HG02798 (cell line): ENCODE measurements around the gene HSPA13.
"Not testable (repeated sequence)": the region's sequence is repeated elsewhere in the genome, so short reads cannot be mapped to it uniquely, and the experiment has no call there.

Source experiments
- ATAC-seq: cut with Tn5 transposase; IDR thresholded peaks from one replicate; pipeline ENCODE4 v1.9.1; 2021; ENCODE audit warnings: mild to moderate bottlenecking; ENCODE audit not compliant: unreplicated experiment, poor library complexity

HSPA13 gene, protein sequence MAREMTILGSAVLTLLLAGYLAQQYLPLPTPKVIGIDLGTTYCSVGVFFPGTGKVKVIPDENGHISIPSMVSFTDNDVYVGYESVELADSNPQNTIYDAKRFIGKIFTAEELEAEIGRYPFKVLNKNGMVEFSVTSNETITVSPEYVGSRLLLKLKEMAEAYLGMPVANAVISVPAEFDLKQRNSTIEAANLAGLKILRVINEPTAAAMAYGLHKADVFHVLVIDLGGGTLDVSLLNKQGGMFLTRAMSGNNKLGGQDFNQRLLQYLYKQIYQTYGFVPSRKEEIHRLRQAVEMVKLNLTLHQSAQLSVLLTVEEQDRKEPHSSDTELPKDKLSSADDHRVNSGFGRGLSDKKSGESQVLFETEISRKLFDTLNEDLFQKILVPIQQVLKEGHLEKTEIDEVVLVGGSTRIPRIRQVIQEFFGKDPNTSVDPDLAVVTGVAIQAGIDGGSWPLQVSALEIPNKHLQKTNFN

DNA sequence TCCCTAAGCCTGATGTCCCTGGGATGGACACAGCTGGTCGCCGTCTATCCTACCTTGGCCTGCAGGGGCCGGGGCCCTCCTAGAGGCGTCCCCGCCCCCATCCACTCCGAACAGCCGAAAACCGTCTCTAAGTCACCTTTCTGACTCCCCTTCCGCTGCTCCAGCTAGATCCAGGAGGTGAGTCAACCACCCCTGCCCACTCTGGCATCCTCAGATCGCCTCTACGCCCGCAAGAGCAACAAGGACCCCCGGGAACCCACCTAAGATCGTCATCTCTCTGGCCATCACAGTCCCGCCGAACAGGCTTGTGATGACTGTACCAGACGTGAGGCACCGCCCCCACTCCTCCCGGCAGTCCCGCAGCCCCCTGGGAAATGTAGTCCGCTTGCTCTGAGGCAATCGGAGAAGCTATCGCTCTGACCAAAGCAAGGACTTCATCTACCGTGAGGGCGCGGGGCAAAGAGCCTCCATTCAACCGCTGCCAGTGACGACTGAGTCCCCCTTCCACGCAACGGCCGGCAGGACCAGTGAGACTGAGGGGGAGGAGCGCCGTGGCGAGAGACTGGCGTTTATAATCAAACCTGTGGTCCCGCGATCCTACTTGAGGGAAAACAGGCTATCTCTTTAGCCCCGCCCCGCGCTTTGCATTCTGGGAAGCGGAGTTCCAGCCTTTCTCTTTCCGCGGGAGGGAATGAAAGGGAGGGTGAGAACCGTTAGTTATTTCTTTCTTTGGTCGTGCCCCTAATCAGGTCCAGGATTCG, at the start of gene HSPA13:
HSPA13 (minus strand) TSS at position 312 of the 761 bp plus-strand sequence; CDS start at position 285, 27 bp downstream.
- peak; percentile 98 for ATAC-seq

DNA sequence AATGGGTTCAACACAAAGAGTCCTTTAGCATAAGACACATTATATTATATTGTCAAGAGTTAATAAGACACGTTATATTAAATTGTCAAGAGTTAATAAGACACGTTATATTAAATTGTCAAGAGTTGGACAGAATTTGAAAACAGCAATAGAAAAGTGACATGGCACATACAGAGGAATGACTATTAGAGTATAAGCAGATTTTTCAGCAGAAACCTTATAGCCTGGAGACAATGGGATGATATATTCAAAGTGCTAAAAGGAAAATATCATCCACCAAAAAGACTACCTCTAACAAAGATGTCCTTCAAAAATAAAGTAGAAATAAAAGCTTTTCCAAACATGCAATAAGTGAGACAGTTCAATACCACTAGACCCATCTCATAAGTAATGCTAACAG, 36.0 kb upstream of the HSPA13 start:
- ATAC-seq: no peak

DNA sequence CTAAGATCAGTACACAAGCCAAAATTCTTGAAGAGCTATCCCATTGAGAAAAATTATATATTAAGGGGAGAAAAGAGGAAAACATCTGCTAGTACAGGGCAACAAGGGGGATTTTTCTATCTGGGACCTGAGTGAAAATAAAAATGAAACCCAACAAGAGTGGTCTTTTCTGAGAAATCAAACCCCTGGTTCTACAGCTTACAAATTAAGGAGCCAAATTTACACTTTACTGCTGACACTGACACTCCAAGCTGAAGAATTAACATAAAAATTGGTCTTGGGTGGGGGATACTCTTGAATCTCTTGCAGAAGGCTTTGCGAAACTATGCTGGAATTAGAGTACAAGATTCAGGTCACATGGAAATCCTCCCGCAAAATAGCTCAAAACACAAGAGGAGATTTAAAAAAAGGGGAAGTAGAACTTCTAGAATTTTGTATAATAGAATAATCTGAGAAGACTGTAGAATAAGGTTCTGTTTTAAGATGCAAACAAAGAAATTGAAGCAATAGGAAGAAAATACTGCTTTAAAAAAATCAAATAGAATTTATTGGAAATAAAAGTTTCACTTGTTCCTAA, 32.1 kb upstream of the HSPA13 start:
- ATAC-seq: no peak

DNA sequence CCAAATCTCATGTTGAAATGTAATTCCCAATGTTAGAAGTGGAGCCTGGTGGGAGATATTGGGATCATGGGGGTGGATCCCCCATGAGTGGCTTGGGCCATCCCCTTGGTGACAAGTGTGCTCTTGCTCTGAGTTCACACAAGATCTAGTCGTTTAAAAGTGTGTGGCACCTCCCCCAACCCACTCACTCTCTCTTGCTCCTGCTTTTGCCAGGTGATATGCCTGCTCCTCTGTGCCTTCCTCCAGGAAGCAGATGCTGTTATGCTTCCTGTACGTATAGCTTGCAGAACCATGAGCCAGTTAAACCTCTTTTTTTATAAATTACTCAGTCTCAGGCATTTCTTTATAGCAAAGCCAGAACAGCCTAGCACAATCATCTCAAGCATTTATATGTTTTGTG, 23.0 kb upstream of the HSPA13 start:
- ATAC-seq: no peak

DNA sequence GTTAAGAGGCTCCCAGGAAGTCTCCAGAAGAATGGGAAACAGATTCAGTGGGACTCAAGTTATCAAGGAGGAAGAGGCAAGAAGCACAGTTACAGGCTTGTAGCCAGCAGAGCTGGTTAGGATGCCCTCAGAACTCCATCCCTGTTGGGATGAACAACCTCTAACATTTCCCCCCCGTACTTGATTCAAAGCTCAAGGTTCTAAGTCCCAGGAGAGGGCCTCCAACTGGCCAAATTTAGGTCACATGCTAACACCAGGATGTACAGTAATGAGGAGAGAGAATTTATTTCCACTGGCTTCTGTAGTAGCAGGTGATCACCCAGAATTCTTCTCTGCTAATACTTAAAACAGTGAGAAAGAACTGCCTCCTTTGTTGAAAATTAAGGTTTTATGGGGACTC, 22.3 kb upstream of the HSPA13 start:
- ATAC-seq: no peak

DNA sequence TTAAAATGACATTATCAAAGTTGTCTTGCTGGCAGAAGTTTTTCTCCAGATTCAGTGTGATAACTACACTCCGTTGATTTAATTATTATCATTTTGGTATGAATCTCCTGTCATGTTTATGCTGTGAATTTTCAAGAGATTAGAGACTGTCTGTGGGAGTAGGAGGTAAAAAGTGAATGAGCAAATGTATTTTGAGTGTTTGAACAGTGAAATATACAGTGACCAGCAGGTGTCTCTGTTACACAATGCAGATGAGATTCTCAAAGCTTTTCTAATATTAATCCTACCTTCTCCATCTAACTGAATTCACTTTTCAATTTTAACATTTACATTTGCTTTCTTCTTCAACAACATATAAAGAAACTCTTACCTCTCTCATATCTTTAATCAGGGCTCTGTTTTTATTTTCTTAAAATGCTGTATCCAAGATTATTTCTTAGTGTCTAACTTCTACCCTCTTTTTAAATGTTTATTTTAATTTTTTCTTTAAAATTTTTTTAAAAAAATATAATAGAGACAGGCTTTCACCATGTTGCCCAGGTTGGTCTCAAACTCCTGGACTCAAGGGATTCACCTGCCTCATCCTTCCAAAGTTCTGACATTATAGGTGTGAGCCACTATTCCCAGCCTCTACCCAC, 20.9 kb upstream of the HSPA13 start:
- no peak for ATAC-seq

DNA sequence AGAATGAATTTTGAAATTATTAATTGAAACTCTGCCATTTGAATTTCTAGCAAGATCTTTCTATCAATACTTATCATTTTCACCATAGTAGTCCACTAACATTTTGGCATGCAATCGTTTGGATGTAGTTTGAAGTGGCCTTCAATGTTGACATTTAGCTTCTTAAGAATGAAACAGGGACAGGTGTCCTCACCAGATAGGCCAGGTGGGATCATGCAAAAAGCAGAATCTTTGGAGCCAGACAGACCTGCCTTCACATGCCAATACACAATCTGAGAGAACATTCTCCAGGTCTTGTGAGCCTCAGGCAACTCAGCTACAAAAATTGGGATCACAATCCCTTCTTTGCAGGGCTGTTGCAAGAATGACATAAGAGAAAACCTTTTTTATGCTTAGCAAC, 18.3 kb upstream of the HSPA13 start:
- ATAC-seq: no peak

DNA sequence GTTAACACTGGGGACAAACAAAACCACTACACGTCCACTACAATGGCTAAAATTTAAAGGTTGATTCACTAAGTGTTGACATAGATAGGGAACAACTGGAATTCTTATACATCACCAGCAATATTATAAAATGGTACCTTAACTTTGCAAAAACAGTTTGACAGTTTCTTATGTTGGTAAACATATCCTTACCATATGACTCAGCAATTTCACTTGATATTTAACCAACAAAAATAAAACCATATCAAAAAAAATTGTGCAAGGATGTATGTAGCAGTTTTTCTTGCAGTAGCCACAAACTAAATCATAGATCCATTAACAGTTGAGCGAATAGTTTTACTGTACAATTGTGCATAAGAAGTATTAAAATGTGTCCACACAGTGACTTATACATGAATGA, 5.3 kb upstream of the HSPA13 start:
- ATAC-seq: no peak

DNA sequence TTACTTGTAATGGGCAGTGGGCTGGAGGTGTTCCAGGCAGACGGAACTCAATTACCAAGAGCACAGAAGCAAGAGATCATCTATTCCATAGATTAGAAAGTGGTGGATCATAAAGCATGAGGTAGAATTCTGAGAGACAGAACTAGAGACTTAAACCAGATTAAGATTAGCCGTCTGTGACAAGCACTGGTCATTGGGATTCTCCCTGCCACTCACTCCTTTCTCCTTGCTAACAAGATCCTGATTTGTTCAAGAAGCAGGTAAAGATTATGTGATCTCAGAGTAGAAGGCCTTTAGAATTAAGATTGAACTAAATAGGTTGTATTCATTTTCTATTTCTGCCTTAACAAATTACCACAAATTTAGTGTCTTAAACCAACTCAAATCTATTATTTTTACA, 1.5 kb upstream of the HSPA13 start:
- no peak for ATAC-seq

DNA sequence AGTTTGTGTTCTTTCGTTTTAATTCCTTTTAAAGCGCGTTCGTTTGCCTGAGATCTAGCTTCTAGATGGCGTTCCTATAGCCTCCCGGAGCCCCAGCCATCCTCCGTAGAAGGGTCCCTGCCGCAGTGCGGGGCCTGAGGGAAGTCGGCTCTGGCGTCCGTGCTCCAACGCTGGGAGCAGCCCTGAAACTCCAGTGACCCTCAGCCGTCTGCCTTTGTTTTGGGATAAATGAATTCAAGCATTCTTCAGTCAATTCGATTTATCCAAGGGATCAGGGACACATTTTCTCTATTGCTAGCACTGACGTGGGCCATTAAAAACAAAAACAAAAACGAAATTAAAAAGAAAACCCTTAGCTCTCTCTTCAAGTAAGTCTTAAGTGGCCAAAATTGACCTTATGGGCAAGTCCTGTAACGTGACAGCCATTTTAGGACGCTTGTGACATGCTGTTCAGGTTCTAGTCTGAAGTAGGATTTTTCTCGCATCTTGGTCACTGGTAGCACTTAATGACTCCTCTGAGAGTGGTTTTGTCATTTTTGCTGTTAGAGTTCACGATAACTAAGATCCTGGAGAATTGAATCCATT, 742 bp upstream of the HSPA13 start:
- ATAC-seq: peak; percentile 32

DNA sequence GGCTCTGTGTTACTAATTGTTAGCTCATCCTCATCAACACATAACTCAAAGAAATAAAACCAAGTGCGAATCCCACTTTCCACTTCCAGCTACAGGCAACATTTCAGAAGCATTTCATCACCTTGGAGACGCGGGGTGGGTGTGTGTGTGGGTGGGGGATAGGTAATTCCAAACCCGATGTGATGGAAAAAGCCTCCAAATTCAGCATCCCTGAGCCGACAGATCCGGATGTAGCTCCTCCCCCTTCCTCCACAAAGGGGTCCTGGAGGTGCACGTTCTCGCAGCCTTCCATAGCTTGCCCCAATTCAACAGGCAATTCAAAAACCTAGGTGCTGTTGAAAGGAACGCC, 486 bp downstream of the HSPA13 start:
- no peak for ATAC-seq

DNA sequence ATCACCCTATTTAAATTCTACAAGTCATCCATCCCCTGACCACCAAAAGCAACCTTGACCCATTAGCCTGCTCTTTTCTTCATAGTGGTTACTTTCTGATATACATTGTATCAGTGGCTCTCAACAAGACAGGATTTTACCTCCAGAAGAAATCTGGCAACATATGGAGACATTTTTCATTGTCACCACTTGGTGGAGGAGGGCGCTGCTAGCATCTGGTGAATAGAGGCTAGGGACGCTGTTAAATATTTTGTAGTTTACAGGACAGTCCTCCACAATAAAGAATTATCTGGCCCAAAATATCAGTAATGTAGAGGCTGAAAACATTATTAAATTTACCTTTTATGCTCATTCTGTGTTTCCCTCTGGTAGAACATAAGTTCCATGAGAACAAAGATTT, 6.1 kb downstream of the HSPA13 start:
- no peak for ATAC-seq

DNA sequence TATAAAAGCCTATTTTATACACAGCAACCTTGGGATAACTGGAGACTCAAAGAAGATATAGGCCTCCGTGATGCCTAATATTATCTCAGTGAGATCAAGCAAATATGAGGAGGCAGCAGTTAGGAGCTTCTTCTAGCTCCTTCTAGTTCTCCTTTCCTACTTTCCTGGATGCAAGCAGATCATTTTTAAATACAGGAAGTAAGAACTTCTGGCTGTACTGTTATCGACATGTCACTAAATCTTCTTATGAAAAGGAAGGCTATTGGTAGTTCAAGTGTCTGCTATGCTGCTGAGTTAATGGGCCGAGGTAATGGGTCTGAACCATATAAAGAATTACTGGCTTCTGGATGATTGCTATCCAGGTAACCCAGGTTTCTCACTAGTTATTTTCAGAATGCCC, 15.9 kb downstream of the HSPA13 start:
- ATAC-seq: no peak

DNA sequence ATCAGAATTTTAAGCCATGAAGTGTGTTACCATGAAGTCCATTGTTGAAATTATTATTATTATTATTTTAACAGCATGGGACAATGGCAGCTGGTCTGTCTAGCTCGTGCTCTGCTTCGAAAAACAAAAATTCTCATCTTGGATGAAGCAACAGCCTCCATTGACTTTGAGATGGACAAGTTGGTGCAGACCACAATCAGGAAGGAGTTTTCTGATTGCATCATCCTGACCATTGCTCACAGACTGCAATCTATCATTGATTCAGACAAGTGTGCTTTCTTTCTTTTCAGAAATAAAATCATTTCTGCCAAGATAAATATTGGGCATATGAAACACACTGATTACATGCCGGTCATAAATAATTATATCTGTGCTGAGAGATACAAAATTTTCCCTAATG, 21.0 kb downstream of the HSPA13 start:
- no peak for ATAC-seq

DNA sequence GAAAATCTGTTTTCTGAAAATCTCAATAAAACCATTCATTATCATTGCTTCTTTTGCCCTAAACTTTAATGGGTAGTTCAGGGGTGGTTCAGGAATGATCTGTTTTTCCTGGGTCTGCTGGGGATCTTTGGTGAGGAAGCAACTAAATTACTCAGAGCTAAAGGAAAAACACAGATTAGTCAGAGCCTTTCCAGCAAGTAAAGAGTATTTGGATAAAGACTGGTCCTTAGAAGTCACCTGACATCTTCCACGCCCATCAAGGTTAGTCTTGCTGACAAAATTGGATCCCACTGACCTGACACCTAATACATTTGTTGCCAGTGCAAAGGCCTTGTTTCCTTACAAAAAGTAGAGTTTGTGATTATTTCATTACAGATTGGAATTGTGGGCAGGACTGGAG, 24.2 kb downstream of the HSPA13 start:
- no peak for ATAC-seq

DNA sequence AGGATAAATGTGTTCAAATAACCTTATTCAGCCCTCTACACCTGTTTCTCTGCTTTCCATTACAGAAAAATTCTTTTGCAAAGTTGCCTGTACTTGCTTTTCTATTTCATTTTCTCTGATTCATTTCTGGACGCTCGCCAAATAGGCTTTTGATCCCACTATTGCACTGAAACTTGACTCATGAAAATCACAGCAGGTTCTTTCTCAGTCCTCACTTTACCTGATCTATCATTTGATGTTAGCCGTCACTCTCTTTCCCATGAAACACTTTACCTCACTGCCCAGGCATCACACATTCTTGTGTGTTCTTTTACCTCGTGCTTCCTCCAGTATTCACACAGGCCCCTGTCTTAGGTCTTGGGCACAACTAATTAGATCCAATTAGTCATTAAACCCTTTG, 26.2 kb downstream of the HSPA13 start:
- no peak for ATAC-seq

DNA sequence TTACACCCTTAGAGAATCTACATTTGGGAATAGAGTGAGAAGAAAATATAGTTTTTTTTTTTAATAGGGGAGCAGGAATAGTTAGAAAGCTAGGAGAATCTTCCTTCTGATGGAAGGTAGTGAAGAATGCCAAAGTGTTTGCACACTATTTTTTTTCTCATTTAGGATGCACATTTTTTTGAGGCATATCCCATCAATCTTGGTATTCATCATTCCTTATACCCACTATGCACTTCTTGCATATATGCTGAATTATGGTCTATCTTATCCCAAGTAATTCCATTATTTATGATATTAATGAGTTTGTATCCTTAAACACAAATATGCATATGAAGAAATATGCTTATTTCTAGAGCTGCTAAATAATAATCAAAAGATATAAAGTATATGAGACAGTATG, 28.4 kb downstream of the HSPA13 start:
- no peak for ATAC-seq

DNA sequence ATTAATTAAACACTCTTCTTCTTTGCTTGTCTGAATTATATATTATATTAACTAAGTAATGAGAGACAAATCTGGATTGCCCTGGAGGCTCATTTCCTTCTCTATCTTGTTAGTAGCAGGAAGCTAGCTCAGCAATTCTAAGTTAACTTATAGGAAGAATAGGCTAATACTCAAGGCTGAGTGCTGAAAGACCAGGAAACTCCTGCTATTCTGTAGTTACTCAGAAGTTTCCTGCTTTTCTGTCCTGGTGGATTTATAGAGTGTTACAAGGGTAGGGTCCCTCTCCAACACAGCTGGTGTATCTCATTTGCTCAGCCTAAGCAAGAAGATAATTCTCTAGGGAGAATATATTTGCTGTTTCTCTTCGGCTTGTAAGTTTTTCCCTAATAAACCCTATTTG, 29.2 kb downstream of the HSPA13 start:
- no peak for ATAC-seq

DNA sequence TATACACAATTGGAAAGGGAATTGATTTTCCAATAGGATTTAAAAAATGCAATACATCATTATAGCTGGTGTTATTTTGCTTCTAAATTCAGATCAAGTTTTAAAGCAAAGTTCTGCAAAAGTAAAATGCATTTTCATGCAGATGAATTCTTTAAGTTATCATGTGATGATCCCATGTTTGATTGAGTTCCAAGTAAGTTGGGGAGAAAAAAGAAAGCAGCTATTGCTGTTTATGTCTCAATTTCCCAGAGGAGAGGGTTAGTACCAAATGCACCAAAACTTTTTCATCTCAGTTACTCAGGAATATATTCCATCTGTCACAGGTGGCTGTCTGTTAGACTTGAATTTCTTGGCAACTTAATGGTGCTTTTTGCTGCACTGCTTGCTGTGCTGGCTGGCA, 29.7 kb downstream of the HSPA13 start:
- ATAC-seq: no peak

DNA sequence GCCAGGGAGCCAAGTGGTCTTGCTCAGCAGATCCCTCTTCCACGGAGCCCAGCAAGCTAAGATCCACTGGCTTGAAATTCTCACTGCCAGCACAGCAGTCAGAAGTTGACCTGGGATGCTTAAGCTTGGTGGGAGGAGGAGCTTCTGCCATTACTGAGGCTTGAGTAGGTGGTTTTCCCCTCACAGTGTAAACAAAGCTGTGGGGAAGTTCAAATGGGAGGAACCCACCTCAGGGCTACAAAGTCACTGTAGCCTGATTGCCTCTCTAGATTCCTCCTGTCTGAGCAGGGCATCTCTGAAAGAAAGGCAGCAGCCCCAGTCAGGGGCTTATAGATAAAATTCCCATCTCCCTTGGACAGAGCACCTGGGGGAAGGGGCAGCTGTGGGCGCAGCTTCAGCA, 55.6 kb downstream of the HSPA13 start:
- not testable (repeated sequence) for ATAC-seq

DNA sequence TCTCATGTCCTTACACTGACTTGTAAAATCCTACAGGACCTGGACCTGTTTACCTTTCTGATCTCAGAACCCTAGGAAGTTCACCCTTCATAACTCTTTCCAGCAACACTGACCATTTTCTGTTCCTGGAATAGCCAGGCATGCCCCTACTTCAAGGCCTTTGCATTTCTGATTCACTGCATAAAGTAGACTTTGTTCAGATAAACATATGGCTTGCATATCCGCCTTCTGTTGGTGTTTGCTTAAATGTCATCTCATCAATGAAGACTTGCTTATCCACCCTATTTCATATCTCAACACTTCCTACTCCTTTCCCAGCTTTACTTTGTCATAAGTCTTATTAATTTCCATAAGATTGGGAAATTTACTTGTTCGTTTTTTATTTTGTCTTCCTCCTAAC, 57.4 kb downstream of the HSPA13 start:
- ATAC-seq: no peak
